ENCODE data around the gene TFDP2. TPM values are rescaled to one million over a fixed set of nuclear protein-coding genes. Genes with fewer than 3 reads are reported as not detected.
"Not testable (repeated sequence)": the region's sequence is repeated elsewhere in the genome, so short reads cannot be mapped to it uniquely, and the experiment has no call there.

The TFDP2 gene
- total RNA-seq, 1 donor = 28.5 TPM

GRCh38 chr3:142106548-142106947 is 42.8 kb downstream of the TFDP2 start:
- TF ChIP-seq CTCF (IDR thresholded peaks at IDR 0.05; ENCODE audit: insufficient read depth, low read length) = no peak
- H3K4me3 ChIP-seq (ENCODE audit: low read depth, low read length) = no peak overlapping the region
- no peak for DNase-seq (ENCODE audit: low read depth)

GRCh38 chr3:142105991-142106390 is 43.4 kb downstream of the TFDP2 start:
- no peak for DNase-seq (ENCODE audit: low read depth)
- no peak for TF ChIP-seq CTCF (IDR thresholded peaks at IDR 0.05; ENCODE audit: insufficient read depth, low read length)

DNA sequence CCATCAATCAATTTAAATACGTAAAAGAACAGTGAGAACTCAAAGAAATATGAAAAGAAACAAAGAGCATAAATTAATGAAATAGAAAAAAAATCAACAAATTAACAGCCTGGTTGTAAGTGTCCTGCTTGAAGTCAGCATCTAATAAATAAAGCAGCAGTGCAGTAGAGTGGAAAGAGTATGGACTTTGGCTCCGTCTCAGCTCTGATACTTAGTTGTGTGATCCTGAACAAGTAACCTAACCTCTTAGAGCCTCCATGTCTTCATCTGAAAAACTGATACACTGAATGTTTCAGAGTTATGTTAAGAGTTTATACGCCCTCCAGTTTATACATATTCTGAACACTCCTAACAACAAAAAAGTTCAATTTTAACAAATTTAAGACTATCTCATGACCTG is 44.6 kb downstream of the TFDP2 start:
- no peak for DNase-seq (ENCODE audit: low read depth)
- TF ChIP-seq CTCF (IDR thresholded peaks at IDR 0.05; ENCODE audit: insufficient read depth, low read length) = no peak
- H3K4me3 ChIP-seq (ENCODE audit: low read depth, low read length) = no peak overlapping the region

More at GRCh38 chr3:142105991-142106390, 43.4 kb downstream of the TFDP2 start:
- no peak overlapping the region for H3K4me3 ChIP-seq (ENCODE audit: low read depth, low read length)

DNA sequence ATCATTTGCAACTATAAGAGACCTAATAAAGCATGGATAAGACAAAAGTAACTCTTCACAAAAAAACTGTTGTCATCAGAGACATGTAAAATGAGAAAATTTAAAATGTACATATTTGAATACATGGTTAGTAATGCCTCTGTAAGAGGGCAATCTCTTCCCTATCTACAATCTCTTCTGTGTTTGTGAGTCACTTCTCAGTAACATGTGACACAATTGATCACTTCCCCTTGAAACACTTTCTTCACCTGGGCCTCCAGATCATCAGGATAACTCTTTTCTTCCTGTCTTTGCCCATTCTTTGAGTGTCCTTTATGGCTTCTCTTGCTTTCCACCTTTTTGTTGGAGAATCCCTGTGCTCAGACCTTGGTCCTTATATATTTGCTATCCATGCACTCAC is 50.4 kb downstream of the TFDP2 start:
- no peak overlapping the region for H3K4me3 ChIP-seq (ENCODE audit: low read depth, low read length)
- no peak for TF ChIP-seq CTCF (IDR thresholded peaks at IDR 0.05; ENCODE audit: insufficient read depth, low read length)
- no peak for DNase-seq (ENCODE audit: low read depth)

GRCh38 chr3:142097099-142097843 is 52.1 kb downstream of the TFDP2 start:
- no peak for DNase-seq (ENCODE audit: low read depth)
- no peak overlapping the region for H3K4me3 ChIP-seq (ENCODE audit: low read depth, low read length)
- TF ChIP-seq CTCF (IDR thresholded peaks at IDR 0.05; ENCODE audit: insufficient read depth, low read length) = no peak

DNA sequence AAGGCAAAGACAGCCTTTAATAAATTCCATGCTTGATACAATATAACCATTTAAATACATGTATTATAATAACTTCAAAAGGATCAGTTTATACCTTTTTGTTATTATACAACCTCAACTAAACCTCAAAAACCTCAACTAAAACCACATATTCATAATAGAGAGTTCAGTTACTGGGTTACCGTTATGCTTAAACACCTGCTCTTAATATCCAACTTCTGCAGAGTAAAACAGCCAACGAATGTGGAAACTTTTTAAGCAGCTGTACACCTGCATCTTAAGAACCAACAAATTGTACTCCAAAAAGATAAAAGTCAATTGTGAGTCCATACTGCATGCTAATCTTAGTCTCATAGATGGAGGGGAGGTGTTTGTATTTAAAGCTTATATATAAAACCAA is 53.5 kb downstream of the TFDP2 start:
- no peak for TF ChIP-seq CTCF (IDR thresholded peaks at IDR 0.05; ENCODE audit: insufficient read depth, low read length)
- DNase-seq (ENCODE audit: low read depth) = no peak
- no peak overlapping the region for H3K4me3 ChIP-seq (ENCODE audit: low read depth, low read length)

- not testable (repeated sequence) for H3K4me3 ChIP-seq (ENCODE audit: low read depth, low read length); DNase-seq (ENCODE audit: low read depth)
Observed at GRCh38 chr3:142088925-142089324, 60.4 kb downstream of the TFDP2 start.
